Muscle layer of duodenum (tissue), 2 donors: Measurements from ENCODE around the gene LHFPL5.

ENCODE experiments used
- H3K27ac ChIP-seq: one replicate; pipeline ENCODE4 v1.7.0; 2013; ENCODE audit warnings: mild to moderate bottlenecking, low read length
- H3K27me3 ChIP-seq: one replicate; pipeline ENCODE4 v1.7.0; 2013; ENCODE audit warnings: low read depth, mild to moderate bottlenecking, control low read depth, low read length
- H3K36me3 ChIP-seq, 2 donors: one replicate each; pipeline ENCODE4 v1.7.0; 2013; ENCODE audit warnings: low read length in 2 of 2, control low read depth in 1 of 2, mild to moderate bottlenecking in 1 of 2; ENCODE audit not compliant: insufficient read depth in 2 of 2, control insufficient read depth in 1 of 2
- H3K4me1 ChIP-seq, 2 donors: one replicate each; pipeline ENCODE4 v1.7.0; 2013; ENCODE audit warnings: low read length in 2 of 2, mild to moderate bottlenecking in 2 of 2, control low read depth in 1 of 2, moderate library complexity in 1 of 2; ENCODE audit not compliant: insufficient read depth in 2 of 2, control insufficient read depth in 1 of 2
- H3K4me3 ChIP-seq, 2 donors: one replicate each; pipeline ENCODE4 v1.7.0; 2013; ENCODE audit warnings: low read length in 2 of 2, low read depth in 1 of 2, mild to moderate bottlenecking in 1 of 2
- H3K9me3 ChIP-seq, 2 donors: one replicate each; pipeline ENCODE4 v1.7.0; 2013; ENCODE audit warnings: low read length in 2 of 2, control low read depth in 1 of 2, mild to moderate bottlenecking in 1 of 2; ENCODE audit not compliant: control insufficient read depth in 1 of 2
- donor health status: healthy.

Gene LHFPL5

DNA sequence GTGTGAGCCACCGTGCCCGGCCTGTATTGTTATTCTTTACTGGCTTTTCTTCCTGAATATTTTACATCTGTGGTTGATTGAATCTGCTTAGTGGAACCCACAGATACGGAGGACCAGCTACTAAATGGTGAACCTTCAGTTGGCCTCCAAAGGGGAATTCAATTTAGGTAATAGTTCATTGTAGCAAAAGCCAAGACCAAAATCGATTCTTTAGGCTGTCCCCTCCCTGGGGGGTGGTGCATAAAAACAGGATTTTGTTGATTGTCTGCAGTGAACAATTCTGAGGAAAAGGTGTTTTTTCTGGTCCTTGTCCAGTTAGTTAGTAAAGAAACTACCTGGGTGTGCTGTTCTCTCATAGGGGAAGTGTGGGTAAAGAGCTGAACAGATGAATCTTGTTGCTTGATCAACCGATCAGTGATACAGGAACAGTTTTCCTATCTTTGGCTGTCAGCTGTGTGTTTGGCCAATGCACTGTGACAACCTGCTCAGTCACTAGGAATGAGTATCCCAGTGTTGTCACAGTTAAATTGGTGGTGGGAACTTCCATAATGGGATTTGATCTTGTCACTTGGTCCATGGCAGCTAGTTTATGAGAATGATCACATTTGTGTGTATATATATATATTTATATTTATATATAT is 19.5 kb downstream of the LHFPL5 start:
- H3K27ac ChIP-seq = no peak overlapping the region
- H3K9me3 ChIP-seq = no peaks in the 10 kb centered on the region
- no peaks in the 10 kb centered on the region for H3K4me1 ChIP-seq
- no peaks in the 10 kb centered on the region for H3K27me3 ChIP-seq
- no peak overlapping the region for H3K4me3 ChIP-seq
- no peaks in the 10 kb centered on the region for H3K36me3 ChIP-seq

DNA sequence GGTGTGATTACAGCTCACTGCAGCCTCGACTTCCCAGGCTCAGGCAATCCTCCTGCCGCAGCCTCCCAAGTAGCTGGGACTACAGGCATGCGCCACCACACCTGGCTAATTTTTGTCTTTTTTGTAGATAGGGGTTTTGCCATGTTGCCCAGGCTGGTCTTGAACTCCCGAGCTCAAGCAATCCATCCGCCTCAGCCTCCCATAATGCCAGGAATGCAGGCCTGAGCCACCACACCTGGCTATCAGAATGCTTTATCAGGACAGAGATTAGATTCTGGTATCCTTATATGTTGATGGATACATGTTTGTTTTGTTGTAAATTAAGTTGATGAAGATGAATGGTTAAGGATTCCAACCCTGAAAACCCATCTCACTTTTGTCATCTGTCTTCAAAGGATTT is 24.2 kb downstream of the LHFPL5 start:
- no peaks in the 10 kb centered on the region for H3K4me1 ChIP-seq
- peaks cover 0 to 8% of the 10 kb centered on the region in 2 donors for H3K36me3 ChIP-seq
- no peak overlapping the region for H3K4me3 ChIP-seq
- no peaks in the 10 kb centered on the region for H3K27me3 ChIP-seq
- no peaks in the 10 kb centered on the region for H3K9me3 ChIP-seq
- H3K27ac ChIP-seq = no peak overlapping the region

DNA sequence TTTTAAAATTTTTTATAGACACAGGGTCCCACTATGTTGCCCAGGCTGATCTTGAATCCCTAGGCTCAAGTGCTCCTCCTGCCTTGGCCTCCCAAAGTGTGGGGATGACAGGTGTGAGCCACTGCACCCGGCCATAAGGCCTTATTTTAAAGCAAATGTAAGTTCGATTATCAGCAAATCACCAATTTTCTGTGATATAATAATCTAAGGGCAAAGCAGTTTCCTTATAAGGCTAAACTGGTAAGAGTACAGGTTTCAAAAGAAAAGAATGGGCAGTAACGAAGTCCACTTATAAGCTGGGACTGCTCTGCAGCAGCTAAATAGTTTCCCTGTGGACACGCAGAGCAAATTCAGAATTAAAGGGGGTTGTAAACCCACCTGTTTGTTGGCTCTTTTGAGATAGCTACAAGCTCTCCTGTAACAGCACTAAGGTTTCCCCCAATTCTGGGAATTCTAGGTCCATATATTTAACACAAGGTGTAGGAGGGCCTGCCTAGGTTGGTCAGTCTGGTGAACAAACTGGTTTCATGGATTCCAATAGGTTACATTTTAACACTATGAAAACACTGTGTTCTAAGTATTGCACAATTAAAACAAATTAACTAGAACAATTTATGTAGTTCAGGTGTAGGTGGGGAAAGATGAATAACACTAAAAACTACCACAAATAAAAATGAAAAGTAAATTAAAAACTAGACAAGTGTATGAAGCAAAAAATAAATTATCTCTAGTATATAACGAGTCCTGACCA is 26.3 kb downstream of the LHFPL5 start:
- no peak overlapping the region for H3K27ac ChIP-seq
- H3K4me1 ChIP-seq = no peaks in the 10 kb centered on the region
- no peaks in the 10 kb centered on the region for H3K27me3 ChIP-seq
- H3K36me3 ChIP-seq = peaks cover 6 to 8% of the 10 kb centered on the region in 2 donors
- no peaks in the 10 kb centered on the region for H3K9me3 ChIP-seq
- no peak overlapping the region for H3K4me3 ChIP-seq

DNA sequence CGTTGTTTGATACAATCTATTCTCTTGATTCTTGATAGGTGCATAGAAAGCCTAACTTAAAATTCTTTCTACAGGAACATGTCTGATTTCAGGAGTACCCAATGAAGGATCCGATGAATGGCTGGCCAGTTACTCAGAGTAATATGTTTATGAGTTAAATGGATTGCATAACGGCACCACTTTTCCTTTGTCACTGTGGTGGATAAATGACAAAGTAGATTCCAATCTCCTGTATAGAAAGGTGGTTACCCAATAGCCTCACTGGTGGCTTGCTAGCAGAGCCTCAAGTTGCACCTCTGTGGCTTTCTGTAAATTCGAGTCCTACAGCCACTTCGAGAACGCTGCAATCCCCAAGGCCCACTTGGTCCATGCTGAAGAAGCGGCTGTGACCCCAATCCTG is 28.4 kb downstream of the LHFPL5 start:
- H3K36me3 ChIP-seq = peaks cover 12 to 16% of the 10 kb centered on the region in 2 donors
- H3K4me1 ChIP-seq = no peaks in the 10 kb centered on the region
- no peaks in the 10 kb centered on the region for H3K9me3 ChIP-seq
- H3K27me3 ChIP-seq = no peaks in the 10 kb centered on the region
- H3K4me3 ChIP-seq = no peak overlapping the region
- no peak overlapping the region for H3K27ac ChIP-seq

DNA sequence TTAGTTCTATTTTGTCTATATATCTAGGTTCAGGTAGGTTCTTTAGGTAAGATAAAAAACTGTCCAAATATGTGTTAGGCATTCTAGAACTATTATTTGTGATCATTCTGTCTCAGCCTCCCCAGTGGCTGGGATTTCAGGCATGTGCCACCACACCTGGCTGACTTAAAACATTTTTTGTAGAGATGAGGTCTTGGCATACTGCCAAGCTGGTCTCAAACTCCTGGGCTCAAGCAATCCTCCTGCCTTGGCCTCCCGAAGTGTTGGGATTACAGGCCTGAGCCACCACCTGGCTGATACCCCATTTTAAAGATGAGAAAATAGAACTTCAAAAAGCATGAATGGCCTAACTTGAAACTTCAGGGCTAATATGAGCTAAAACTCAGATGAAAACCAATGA is 33.9 kb downstream of the LHFPL5 start:
- Histone ChIP-seq H3K9me3 (no peaks in the 10 kb centered on the region), H3K4me1 (no peaks in the 10 kb centered on the region), H3K27ac (no peak overlapping the region), H3K36me3 (peaks cover 16 to 23% of the 10 kb centered on the region in 2 donors), H3K4me3 (no peak overlapping the region), H3K27me3 (no peaks in the 10 kb centered on the region)

DNA sequence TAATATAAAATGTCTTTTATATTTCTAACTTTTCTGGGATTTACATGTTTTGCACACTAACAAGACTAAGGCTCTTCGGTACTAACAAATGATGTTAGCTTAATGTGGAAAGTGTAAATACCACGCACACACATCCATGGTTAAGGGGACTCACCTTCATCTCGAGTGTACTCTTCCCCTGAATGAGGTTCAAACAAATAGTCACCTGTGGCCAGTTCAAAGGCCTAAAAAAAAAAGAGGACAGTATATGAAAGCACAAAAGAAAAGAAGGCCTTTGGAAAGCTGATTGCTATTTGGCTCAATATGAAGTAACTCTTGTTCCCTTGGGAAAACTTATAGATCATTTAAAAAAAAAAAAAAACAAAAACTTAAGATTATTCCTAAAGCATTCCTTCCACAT is 37.2 kb downstream of the LHFPL5 start:
- H3K4me3 ChIP-seq = no peak overlapping the region
- H3K4me1 ChIP-seq = no peaks in the 10 kb centered on the region
- peaks cover 7 to 23% of the 10 kb centered on the region in 2 donors for H3K36me3 ChIP-seq

DNA sequence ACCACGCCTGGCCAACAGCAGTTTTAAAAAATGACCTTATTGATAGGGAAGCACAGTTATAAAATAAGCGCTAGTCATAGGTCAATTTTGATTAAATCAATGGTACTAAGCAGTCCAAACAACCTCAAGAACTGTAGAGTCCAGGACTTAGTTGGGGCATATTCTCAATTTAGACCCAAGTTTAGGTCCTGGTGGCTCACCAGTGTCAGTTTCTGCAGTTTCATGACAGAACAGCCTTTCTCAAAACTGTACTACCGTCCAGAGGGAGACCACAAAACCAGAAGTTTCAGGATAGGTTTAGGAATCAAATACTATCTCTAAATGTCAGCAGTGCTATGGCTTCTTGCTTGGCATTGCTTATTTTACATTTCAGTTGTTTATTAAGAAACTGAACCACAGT is 39.1 kb downstream of the LHFPL5 start:
- peaks cover 15 to 19% of the 10 kb centered on the region in 2 donors for H3K36me3 ChIP-seq
- no peaks in the 10 kb centered on the region for H3K9me3 ChIP-seq
- H3K4me1 ChIP-seq = no peaks in the 10 kb centered on the region
- no peak overlapping the region for H3K27ac ChIP-seq
- no peaks in the 10 kb centered on the region for H3K27me3 ChIP-seq
- no peak overlapping the region for H3K4me3 ChIP-seq

More for the DNA sequence above, 37.2 kb downstream of the LHFPL5 start:
- no peaks in the 10 kb centered on the region for H3K9me3 ChIP-seq
- no peak overlapping the region for H3K27ac ChIP-seq
- H3K27me3 ChIP-seq = no peaks in the 10 kb centered on the region

DNA sequence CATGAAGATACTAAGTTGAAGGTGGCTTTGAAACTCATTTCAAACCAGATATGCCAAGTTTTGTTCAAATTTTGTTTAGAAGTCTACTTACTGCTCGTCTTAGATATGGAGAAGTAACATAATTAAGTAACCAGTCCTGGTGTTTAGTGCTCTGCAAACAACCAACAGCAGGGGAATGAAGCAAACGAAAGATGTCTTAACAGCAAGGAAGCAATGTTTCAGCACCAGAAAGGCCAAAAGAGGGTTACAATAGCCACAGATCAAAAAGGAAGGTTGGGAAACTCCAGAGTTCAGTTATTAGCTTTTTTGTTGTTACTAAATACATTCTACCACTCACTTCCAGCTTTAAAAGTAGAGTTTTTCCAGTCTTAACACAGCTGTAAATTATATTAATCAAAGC is 45.1 kb downstream of the LHFPL5 start:
- H3K27ac ChIP-seq = no peak overlapping the region
- no peaks in the 10 kb centered on the region for H3K27me3 ChIP-seq
- no peaks in the 10 kb centered on the region for H3K4me1 ChIP-seq
- peaks cover 12 to 33% of the 10 kb centered on the region in 2 donors for H3K36me3 ChIP-seq
- H3K9me3 ChIP-seq = no peaks in the 10 kb centered on the region
- no peak overlapping the region for H3K4me3 ChIP-seq

DNA sequence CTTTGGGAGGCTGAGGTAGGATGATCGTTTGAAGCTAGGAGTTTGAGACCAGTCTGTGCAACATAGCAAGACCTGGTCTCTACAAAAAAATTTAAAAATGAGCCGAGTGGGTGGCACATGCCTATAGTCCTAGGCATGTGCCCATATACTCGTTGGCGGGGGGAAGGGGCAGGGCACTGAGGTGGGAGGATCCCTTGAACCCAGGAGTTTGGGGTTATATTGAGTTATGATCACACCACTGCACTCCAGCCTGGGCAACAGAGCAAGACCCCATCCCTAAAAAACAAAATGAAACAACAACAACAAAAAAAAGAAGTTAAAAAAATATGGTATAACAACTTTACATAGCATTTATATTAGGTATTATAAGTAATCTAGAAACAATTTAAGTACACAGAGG is 47.8 kb downstream of the LHFPL5 start:
- peaks cover 27 to 43% of the 10 kb centered on the region in 2 donors for H3K36me3 ChIP-seq
- no peaks in the 10 kb centered on the region for H3K4me1 ChIP-seq
- H3K4me3 ChIP-seq = no peak overlapping the region
- no peak overlapping the region for H3K27ac ChIP-seq
- no peaks in the 10 kb centered on the region for H3K27me3 ChIP-seq
- H3K9me3 ChIP-seq = no peaks in the 10 kb centered on the region

DNA sequence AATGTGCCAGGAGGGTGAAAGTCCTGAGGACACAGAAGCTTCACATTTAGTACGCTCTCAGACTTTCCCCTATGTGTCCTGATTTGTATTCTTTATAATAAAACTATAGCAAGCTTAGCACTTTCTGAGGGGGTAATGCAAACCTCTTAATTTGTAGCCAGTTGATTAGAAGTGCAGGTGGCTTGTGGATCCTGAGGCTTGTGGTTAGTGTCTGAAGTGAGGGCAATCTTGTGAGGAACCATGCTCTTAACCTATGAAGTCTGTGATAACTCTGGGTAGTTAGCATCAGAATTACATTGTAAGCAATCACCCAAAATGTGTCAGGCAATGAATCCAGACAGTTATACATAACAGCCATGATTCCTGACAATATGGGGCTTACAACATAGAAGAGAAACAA is 51.1 kb downstream of the LHFPL5 start:
- H3K4me3 ChIP-seq = no peak overlapping the region
- no peaks in the 10 kb centered on the region for H3K27me3 ChIP-seq
- H3K27ac ChIP-seq = no peak overlapping the region
- no peaks in the 10 kb centered on the region for H3K9me3 ChIP-seq
- H3K4me1 ChIP-seq = no peaks in the 10 kb centered on the region
- peaks cover 37 to 41% of the 10 kb centered on the region in 2 donors for H3K36me3 ChIP-seq

DNA sequence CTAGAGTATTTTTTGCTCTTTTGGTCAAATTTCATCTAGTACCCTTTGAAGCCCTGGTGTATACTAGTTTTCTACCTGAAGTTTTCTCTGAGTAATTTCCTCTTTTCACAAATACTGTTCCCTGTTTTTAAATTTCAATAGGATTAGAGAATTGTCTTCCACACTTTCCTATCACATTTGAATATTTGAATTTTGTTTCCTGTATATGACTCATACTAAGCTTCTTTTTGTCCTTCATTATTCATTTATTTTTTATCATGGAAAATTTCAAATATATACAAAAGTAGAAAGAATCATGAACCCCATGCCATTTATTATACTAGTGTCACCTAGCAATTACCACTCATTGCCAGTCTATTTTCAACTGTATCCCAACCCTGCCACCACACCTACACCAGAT is 52.7 kb downstream of the LHFPL5 start:
- Histone ChIP-seq H3K9me3 (no peaks in the 10 kb centered on the region), H3K36me3 (peaks cover 32 to 37% of the 10 kb centered on the region in 2 donors), H3K27ac (no peak overlapping the region), H3K27me3 (no peaks in the 10 kb centered on the region), H3K4me3 (no peak overlapping the region), H3K4me1 (no peaks in the 10 kb centered on the region)
